KMS-11 (cell line): Measurements from ENCODE around the gene RMRP.
A peak's percentile ranks its signal among the peaks of the same experiment; 100 is the strongest.

ENCODE experiments used
- H2AFZ ChIP-seq: fragments of 200-600 bp; sonication (generic); 2 replicates; pipeline ENCODE4 v1.6.1; 2016; ENCODE audit warnings: antibody characterized with exemption, mixed run types, low read depth
- H3K27ac ChIP-seq: fragments of 200-600 bp; sonication (generic); 2 replicates; pipeline ENCODE4 v1.6.1; 2016; ENCODE audit warnings: mild to moderate bottlenecking, mixed run types
- H3K27me3 ChIP-seq: fragments of 200-600 bp; sonication (generic); 2 replicates; pipeline ENCODE4 v1.6.1; 2017; ENCODE audit warnings: mild to moderate bottlenecking, low read depth, mixed run types, moderate library complexity; ENCODE audit not compliant: insufficient read depth
- H3K36me3 ChIP-seq: fragments of 200-600 bp; sonication (generic); 2 replicates; pipeline ENCODE4 v1.6.1; 2017; ENCODE audit warnings: mild to moderate bottlenecking, mixed run types; ENCODE audit not compliant: insufficient read depth
- H3K4me1 ChIP-seq: fragments of 200-600 bp; sonication (generic); 2 replicates; pipeline ENCODE4 v1.6.1; 2016; ENCODE audit warnings: mild to moderate bottlenecking, low read depth, mixed run types; ENCODE audit not compliant: poor library complexity, severe bottlenecking
- H3K4me2 ChIP-seq: fragments of 200-600 bp; sonication (generic); 2 replicates; pipeline ENCODE4 v1.7.0; 2016; ENCODE audit warnings: mild to moderate bottlenecking, mixed run types
- H3K4me3 ChIP-seq: fragments of 200-600 bp; sonication (generic); IDR thresholded peaks from 2 replicates; pipeline ENCODE4 v1.6.1; 2017; ENCODE audit warnings: low read depth, low read length, mixed read lengths; ENCODE audit not compliant: insufficient read depth
- H3K79me2 ChIP-seq: fragments of 200-600 bp; sonication (generic); 2 replicates; pipeline ENCODE4 v1.6.1; 2016; ENCODE audit warnings: low read depth, mixed run types; ENCODE audit not compliant: insufficient read depth
- H3K9ac ChIP-seq: fragments of 200-600 bp; sonication (generic); 2 replicates; pipeline ENCODE4 v1.6.1; 2016; ENCODE audit warnings: mild to moderate bottlenecking, mixed run types
- H4K20me1 ChIP-seq: fragments of 200-600 bp; sonication (generic); 2 replicates; pipeline ENCODE4 v1.6.1; 2016; ENCODE audit warnings: mild to moderate bottlenecking, mixed run types; ENCODE audit not compliant: insufficient read depth
- TF ChIP-seq, protein P1 (sequence below): fragments of 200-600 bp; sonication (generic); conservative IDR thresholded peaks from 2 replicates; pipeline ENCODE4 v1.6.1; 2017; ENCODE audit warnings: low read depth, mild to moderate bottlenecking, antibody characterized with exemption, low read length, moderate library complexity, mixed read lengths

The RMRP gene

DNA sequence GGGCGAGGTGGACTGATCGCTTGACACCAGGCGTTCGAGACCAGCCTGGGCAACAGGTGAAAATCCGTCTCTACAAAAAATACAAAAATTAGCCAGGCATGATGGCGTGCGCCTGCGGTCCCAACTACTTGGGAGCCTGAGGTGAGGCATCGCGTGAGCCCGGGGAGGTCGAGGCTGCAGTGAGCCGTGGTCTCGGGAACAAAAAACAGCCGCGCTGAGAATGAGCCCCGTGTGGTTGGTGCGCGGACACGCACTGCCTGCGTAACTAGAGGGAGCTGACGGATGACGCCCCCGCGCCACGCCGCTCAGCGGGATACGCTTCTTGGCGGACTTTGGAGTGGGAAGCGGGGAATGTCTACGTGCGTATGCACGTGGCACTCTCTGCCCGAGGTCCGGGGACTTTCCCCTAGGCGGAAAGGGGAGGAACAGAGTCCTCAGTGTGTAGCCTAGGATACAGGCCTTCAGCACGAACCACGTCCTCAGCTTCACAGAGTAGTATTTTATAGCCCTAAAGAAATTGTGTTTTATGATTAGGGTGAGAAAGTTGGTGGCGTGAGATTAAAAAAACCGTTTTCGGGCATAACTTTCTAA lies at the start of gene RMRP:
Gene RMRP, minus strand, starts transcription at position 474 of the 591 bp plus-strand sequence.
- Histone ChIP-seq H3K4me2 (peak within 1 kb of the TSS; percentile 84), H3K27ac (peak within 1 kb of the TSS; percentile 81), H3K4me1 (peaks cover 18% of the 10 kb centered on the region), H3K4me3 (peak within 1 kb of the TSS; percentile 46), H2AFZ (peak within 1 kb of the TSS; percentile 65), H3K79me2 (no peaks in the 10 kb centered on the region; the same call in 1 of the 2 replicates), H4K20me1 (no peaks in the 10 kb centered on the region), H3K36me3 (no peaks in the 10 kb centered on the region), H3K27me3 (no peaks in the 10 kb centered on the region), H3K9ac (peak within 1 kb of the TSS; percentile 75)
- TF ChIP-seq, protein P1, sequence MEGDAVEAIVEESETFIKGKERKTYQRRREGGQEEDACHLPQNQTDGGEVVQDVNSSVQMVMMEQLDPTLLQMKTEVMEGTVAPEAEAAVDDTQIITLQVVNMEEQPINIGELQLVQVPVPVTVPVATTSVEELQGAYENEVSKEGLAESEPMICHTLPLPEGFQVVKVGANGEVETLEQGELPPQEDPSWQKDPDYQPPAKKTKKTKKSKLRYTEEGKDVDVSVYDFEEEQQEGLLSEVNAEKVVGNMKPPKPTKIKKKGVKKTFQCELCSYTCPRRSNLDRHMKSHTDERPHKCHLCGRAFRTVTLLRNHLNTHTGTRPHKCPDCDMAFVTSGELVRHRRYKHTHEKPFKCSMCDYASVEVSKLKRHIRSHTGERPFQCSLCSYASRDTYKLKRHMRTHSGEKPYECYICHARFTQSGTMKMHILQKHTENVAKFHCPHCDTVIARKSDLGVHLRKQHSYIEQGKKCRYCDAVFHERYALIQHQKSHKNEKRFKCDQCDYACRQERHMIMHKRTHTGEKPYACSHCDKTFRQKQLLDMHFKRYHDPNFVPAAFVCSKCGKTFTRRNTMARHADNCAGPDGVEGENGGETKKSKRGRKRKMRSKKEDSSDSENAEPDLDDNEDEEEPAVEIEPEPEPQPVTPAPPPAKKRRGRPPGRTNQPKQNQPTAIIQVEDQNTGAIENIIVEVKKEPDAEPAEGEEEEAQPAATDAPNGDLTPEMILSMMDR = no peak

DNA sequence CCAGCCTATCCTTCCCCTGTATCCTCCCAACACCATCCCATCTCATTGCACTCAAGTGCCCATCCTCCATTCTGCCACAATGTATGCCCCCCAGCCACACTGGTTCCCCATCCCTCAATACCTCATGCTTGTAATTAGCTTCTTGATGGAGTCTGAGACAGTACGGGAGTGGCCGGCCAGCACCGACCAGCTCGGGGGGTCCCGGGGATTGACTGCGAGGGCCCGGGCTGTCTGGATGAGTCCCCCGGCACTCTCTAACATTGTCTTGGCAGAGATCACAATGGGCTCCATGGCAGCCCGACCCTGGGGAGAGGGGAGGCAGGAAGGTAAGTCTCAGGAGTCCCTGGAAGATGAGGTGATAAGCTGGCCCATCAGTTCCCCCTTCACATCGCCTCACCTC lies 49.1 kb upstream of the RMRP start:
- H3K27me3 ChIP-seq = no peaks in the 10 kb centered on the region
- H3K9ac ChIP-seq = no peak overlapping the region
- TF ChIP-seq, protein P1 = no peak
- H3K36me3 ChIP-seq = no peaks in the 10 kb centered on the region
- H3K4me1 ChIP-seq = peaks cover 3% of the 10 kb centered on the region
- no peak overlapping the region for H3K27ac ChIP-seq
- H3K79me2 ChIP-seq = no peaks in the 10 kb centered on the region
- H3K4me2 ChIP-seq = no peak overlapping the region
- no peak overlapping the region for H3K4me3 ChIP-seq
- H2AFZ ChIP-seq = no peak overlapping the region
- H4K20me1 ChIP-seq = no peaks in the 10 kb centered on the region

DNA sequence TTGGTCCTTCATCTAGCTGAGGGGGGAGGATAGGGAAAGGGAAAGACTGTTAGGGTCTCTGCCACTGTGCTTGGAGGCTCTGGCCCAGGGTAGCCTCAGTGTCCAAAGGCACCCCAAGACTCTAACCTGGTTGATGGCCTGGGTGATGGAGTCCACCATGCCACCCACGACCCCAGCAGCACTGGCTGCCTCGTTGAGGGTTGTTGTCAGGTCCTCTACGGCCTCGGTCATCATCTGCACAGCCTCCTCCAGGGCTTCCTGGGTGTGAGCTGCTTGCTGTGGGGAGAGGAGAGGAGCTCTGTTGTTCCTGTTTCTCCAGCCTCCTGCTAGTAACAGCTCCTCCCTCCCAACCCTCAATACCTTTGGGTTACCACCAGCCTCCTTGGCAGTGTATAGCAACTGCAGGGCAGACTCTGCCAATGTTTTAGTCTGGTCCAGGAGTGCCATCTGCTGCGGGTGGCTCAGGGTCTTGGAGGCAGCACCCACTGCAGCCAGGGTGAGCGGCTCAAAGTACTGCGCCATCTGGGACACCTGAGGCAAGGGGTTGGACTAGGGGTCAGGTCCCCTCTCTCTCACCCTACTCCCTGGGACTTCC lies 48.1 kb upstream of the RMRP start:
- Histone ChIP-seq H3K4me1 (no peaks in the 10 kb centered on the region), H2AFZ (no peak overlapping the region), H3K79me2 (no peaks in the 10 kb centered on the region), H3K4me3 (no peak overlapping the region), H3K36me3 (no peaks in the 10 kb centered on the region), H4K20me1 (no peaks in the 10 kb centered on the region), H3K4me2 (no peak overlapping the region), H3K27ac (no peak overlapping the region), H3K9ac (no peak overlapping the region), H3K27me3 (no peaks in the 10 kb centered on the region)
- TF ChIP-seq, protein P1 = no peak

GRCh38 chr9:35705372-35705771 lies 47.6 kb upstream of the RMRP start:
- Histone ChIP-seq H3K36me3 (no peaks in the 10 kb centered on the region), H3K4me1 (no peaks in the 10 kb centered on the region), H3K4me2 (no peak overlapping the region), H3K27me3 (no peaks in the 10 kb centered on the region), H3K9ac (no peak overlapping the region), H3K79me2 (no peaks in the 10 kb centered on the region), H3K27ac (no peak overlapping the region), H4K20me1 (no peaks in the 10 kb centered on the region), H3K4me3 (no peak overlapping the region), H2AFZ (no peak overlapping the region)
- TF ChIP-seq, protein P1 = no peak
